HG02610 (cell line): ENCODE results near the gene HMGA1.

Experiments used
- ATAC-seq: cut with Tn5 transposase; IDR thresholded peaks from one replicate; pipeline ENCODE4 v1.9.1; 2021; ENCODE audit warnings: mild to moderate bottlenecking, moderate library complexity; ENCODE audit not compliant: unreplicated experiment

The HMGA1 gene

GRCh38 chr6:34223956-34224940, 12.4 kb upstream of the HMGA1 start:
- ATAC-seq = peak; percentile 91

GRCh38 chr6:34225551-34225950, 11.1 kb upstream of the HMGA1 start:
- no peak for ATAC-seq

GRCh38 chr6:34226066-34226465, 10.6 kb upstream of the HMGA1 start:
- no peak for ATAC-seq

GRCh38 chr6:34226731-34227586, 9.7 kb upstream of the HMGA1 start:
- no peak for ATAC-seq

GRCh38 chr6:34227761-34228421, 8.8 kb upstream of the HMGA1 start:
- ATAC-seq = no peak

GRCh38 chr6:34229877-34230276, 6.8 kb upstream of the HMGA1 start:
- no peak for ATAC-seq

- no peak for ATAC-seq
Measured at GRCh38 chr6:34230653-34231371, 5.9 kb upstream of the HMGA1 start.

- no peak for ATAC-seq
Measured at GRCh38 chr6:34231566-34232336, 4.9 kb upstream of the HMGA1 start.

- no peak for ATAC-seq
Measured at GRCh38 chr6:34232901-34233300, 3.8 kb upstream of the HMGA1 start.

GRCh38 chr6:34233867-34234266, 2.8 kb upstream of the HMGA1 start:
- no peak for ATAC-seq

- no peak for ATAC-seq
Measured at GRCh38 chr6:34234667-34235306, 1.9 kb upstream of the HMGA1 start.

GRCh38 chr6:34235307-34236130, 1.2 kb upstream of the HMGA1 start:
- no peak for ATAC-seq

- ATAC-seq = peak; percentile 1
Measured at GRCh38 chr6:34236131-34236442, 586 bp upstream of the HMGA1 start.

GRCh38 chr6:34237316-34237721, 646 bp downstream of the HMGA1 start:
- ATAC-seq = peak; percentile 3

GRCh38 chr6:34237722-34238584, 1.3 kb downstream of the HMGA1 start:
- no peak for ATAC-seq

- no peak for ATAC-seq
Measured at GRCh38 chr6:34238585-34239499, 2.2 kb downstream of the HMGA1 start.

- no peak for ATAC-seq
Measured at GRCh38 chr6:34239500-34239825, 2.8 kb downstream of the HMGA1 start.
